PC-3 (cell line): ENCODE results near the gene ERO1B. TPM values are rescaled to one million over a fixed set of nuclear protein-coding genes. Genes with fewer than 3 reads are reported as not detected.

ENCODE experiments used
- ATAC-seq: fragments of 200-7000 bp; cut with Tn5 transposase; 2 replicates; pipeline ENCODE4 v1.9.1; 2020; ENCODE audit warnings: mild to moderate bottlenecking, moderate library complexity
- BruUV-seq: library from RNA; stranded (reverse); fragments of 400-500 nt; replicated peaks from 2 replicates; lab custom pipeline; 2021; lab: Mats Ljungman, UMichigan
- CTCF ChIA-PET: fragments of 300-600 bp; sonication (Branson Sonifier 250); formaldehyde crosslinking; loops from one replicate; lab custom pipeline; 2022; ENCODE audit warnings: antibody characterized with exemption; lab: Charles Lee
- POLR2A ChIA-PET: fragments of 300-600 bp; sonication (Branson Sonifier 250); formaldehyde crosslinking; loops from one replicate; lab custom pipeline; 2022; ENCODE audit warnings: antibody characterized with exemption; ENCODE audit not compliant: unreplicated experiment; lab: Charles Lee
- DNase-seq: peaks from one replicate; pipeline ENCODE4 v3.0.0-alpha.2; 2015
- H2AFZ ChIP-seq: fragments of 300-600 bp; sonication (generic); 2 replicates; pipeline ENCODE4 v1.6.0; 2016; ENCODE audit warnings: antibody characterized with exemption, low read length
- H3F3A ChIP-seq: fragments of 300-600 bp; sonication (generic); one replicate; pipeline ENCODE4 v1.6.0; 2017; ENCODE audit warnings: antibody characterized with exemption, low read length, control low read depth, mild to moderate bottlenecking; ENCODE audit not compliant: unreplicated experiment
- H3K27ac ChIP-seq: fragments of 300-600 bp; sonication (generic); 2 replicates; pipeline ENCODE4 v1.5.1; 2016; ENCODE audit warnings: mild to moderate bottlenecking, low read length
- H3K27me3 ChIP-seq: fragments of 300-600 bp; sonication (generic); 2 replicates; pipeline ENCODE4 v1.6.1; 2016; ENCODE audit warnings: low read length, mixed read lengths
- H3K36me3 ChIP-seq: fragments of 300-600 bp; sonication (generic); 2 replicates; pipeline ENCODE4 v1.6.1; 2016; ENCODE audit warnings: low read depth, mixed run types, low read length, mixed read lengths
- H3K4me1 ChIP-seq: fragments of 300-600 bp; sonication (generic); 2 replicates; pipeline ENCODE4 v1.5.1; 2016; ENCODE audit warnings: low read length; ENCODE audit not compliant: insufficient read depth
- H3K4me2 ChIP-seq: fragments of 300-600 bp; sonication (generic); 2 replicates; pipeline ENCODE4 v1.6.0; 2016; ENCODE audit warnings: low read length
- H3K4me3 ChIP-seq: fragments of 300-600 bp; sonication (generic); 2 replicates; pipeline ENCODE4 v1.5.1; 2016; ENCODE audit warnings: mild to moderate bottlenecking, low read length, mixed read lengths
- H3K79me2 ChIP-seq: fragments of 300-600 bp; sonication (generic); 2 replicates; pipeline ENCODE4 v1.6.1; 2017; ENCODE audit warnings: low read length, mixed read lengths
- H3K9ac ChIP-seq: fragments of 300-600 bp; sonication (generic); 2 replicates; pipeline ENCODE4 v1.6.0; 2016; ENCODE audit warnings: mild to moderate bottlenecking, low read length
- H3K9me2 ChIP-seq: fragments of 300-600 bp; sonication (generic); replicated peaks from 2 replicates; pipeline ENCODE4 v1.6.1; 2016; ENCODE audit warnings: mixed run types, low read length, mixed read lengths
- H3K9me3 ChIP-seq: fragments of 300-600 bp; sonication (generic); 2 replicates; pipeline ENCODE4 v1.6.1; 2016; ENCODE audit warnings: low read length, mixed read lengths
- H4K20me1 ChIP-seq: fragments of 300-600 bp; sonication (generic); 2 replicates; pipeline ENCODE4 v1.6.1; 2016; ENCODE audit warnings: low read length, mixed read lengths
- EZH2 ChIP-seq: fragments of 300-600 bp; sonication (generic); IDR thresholded peaks from one replicate; pipeline ENCODE4 v1.6.1; 2017; ENCODE audit warnings: antibody characterized with exemption, mild to moderate bottlenecking, low read length; ENCODE audit not compliant: unreplicated experiment
- EZH2phosphoT487 ChIP-seq: fragments of 300-600 bp; sonication (generic); IDR thresholded peaks from 2 replicates; pipeline ENCODE4 v1.6.1; 2018; ENCODE audit warnings: mild to moderate bottlenecking, antibody characterized with exemption, low read length, borderline replicate concordance
- intact Hi-C: fragments of 100-400 bp; cut with micrococcal nuclease; formaldehyde crosslinking; loops from 2 replicates; pipeline ENCODE4 v1.9.0; 2023
- total RNA-seq: library from RNA; depleted of rRNA; stranded (reverse); fragments of >200 nt; gene quantifications from 2 replicates; pipeline ENCODE4 v1.2.3, GENCODE V29; 2014
- TF ChIP-seq, protein P1 (sequence below): fragments of 300-600 bp; sonication (generic); conservative IDR thresholded peaks from 2 replicates; pipeline ENCODE4 v1.5.1; 2017; ENCODE audit warnings: antibody characterized with exemption, low read depth, mild to moderate bottlenecking, low read length

ERO1B gene
- total RNA-seq, 1 experiment from 2014 or later: 0.95 TPM

DNA sequence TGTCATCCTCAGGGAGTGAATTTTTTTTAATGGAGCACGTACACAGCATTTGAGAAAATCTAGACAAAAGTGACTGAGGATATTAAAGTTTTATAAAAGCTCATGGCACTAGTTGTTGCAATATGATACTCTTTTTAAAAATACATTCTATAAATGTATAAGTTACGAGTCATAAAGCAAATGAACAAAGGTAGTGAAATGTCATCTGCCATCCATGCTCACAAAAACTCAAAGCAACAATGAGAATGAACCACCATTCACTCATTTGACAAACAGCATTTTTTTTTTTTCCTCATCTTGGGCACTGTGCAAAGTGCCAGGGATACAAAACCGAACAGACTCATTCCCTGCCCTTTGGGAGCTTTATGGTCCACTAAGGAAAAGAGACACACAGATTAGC is 100.7 kb downstream of the ERO1B start:
- Histone ChIP-seq H3K27me3 (no peaks in the 10 kb centered on the region), H3K9me3 (no peaks in the 10 kb centered on the region), H3K4me2 (peak overlapping the region; percentile 36; the same call in 1 of the 2 replicates), H3K79me2 (no peaks in the 10 kb centered on the region), H3K36me3 (no peaks in the 10 kb centered on the region), H3F3A (no peaks in the 10 kb centered on the region), H2AFZ (no peak overlapping the region), H4K20me1 (no peaks in the 10 kb centered on the region), H3K4me3 (no peak overlapping the region), H3K9ac (no peak overlapping the region), H3K27ac (no peak overlapping the region), H3K9me2 (no peaks in the 10 kb centered on the region), H3K4me1 (peaks cover 14% of the 10 kb centered on the region)
- ATAC-seq (peak; percentile 74), DNase-seq (peak; percentile 58)
- no TSS peak for BruUV-seq
- TF ChIP-seq EZH2: no peak
- TF ChIP-seq EZH2phosphoT487: no peak
- TF ChIP-seq, protein P1, sequence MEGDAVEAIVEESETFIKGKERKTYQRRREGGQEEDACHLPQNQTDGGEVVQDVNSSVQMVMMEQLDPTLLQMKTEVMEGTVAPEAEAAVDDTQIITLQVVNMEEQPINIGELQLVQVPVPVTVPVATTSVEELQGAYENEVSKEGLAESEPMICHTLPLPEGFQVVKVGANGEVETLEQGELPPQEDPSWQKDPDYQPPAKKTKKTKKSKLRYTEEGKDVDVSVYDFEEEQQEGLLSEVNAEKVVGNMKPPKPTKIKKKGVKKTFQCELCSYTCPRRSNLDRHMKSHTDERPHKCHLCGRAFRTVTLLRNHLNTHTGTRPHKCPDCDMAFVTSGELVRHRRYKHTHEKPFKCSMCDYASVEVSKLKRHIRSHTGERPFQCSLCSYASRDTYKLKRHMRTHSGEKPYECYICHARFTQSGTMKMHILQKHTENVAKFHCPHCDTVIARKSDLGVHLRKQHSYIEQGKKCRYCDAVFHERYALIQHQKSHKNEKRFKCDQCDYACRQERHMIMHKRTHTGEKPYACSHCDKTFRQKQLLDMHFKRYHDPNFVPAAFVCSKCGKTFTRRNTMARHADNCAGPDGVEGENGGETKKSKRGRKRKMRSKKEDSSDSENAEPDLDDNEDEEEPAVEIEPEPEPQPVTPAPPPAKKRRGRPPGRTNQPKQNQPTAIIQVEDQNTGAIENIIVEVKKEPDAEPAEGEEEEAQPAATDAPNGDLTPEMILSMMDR: no peak
- intact Hi-C loops: loop anchor here (2.0 kb wide), 1 partner anchor 34 kb away; no protein-coding TSS in a partner anchor
- CTCF ChIA-PET: no interaction called here
- POLR2A ChIA-PET: no interaction called here

DNA sequence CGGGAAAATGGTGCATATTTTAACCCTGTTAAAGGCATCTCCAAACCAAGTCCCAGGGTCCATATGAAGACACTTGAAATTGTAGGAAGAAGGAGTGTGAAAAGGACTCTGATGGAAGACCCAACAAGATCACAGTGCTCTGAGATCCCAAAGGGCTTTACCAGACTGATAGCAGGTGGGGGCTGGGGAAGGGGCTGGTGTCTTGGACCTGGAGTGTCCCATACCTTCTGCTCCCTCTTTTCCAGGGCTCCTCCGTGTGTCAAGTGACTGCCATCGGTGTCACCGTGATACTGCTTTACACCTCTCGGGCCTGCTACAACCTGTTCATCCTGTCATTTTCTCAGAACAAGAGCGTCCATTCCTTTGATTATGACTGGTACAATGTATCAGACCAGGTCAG is 102.1 kb downstream of the ERO1B start:
- Histone ChIP-seq H3K9me2 (no peaks in the 10 kb centered on the region), H3K4me2 (no peak overlapping the region), H3K79me2 (no peaks in the 10 kb centered on the region), H3K27ac (no peak overlapping the region), H3K27me3 (no peaks in the 10 kb centered on the region), H3F3A (no peaks in the 10 kb centered on the region), H3K4me1 (peaks cover 14% of the 10 kb centered on the region), H4K20me1 (no peaks in the 10 kb centered on the region), H3K9me3 (no peaks in the 10 kb centered on the region), H3K4me3 (no peak overlapping the region), H2AFZ (no peak overlapping the region), H3K9ac (no peak overlapping the region), H3K36me3 (no peaks in the 10 kb centered on the region)
- DNase-seq: no peak
- ChIA-PET POLR2A (no interaction called here), CTCF (no interaction called here)
- ATAC-seq: no peak
- no TSS peak for BruUV-seq
- TF ChIP-seq EZH2phosphoT487 (no peak), EZH2 (no peak)
- TF ChIP-seq, protein P1: no peak
- intact Hi-C loops: loop anchor here (2.0 kb wide), 1 partner anchor 35 kb away; no protein-coding TSS in a partner anchor

DNA sequence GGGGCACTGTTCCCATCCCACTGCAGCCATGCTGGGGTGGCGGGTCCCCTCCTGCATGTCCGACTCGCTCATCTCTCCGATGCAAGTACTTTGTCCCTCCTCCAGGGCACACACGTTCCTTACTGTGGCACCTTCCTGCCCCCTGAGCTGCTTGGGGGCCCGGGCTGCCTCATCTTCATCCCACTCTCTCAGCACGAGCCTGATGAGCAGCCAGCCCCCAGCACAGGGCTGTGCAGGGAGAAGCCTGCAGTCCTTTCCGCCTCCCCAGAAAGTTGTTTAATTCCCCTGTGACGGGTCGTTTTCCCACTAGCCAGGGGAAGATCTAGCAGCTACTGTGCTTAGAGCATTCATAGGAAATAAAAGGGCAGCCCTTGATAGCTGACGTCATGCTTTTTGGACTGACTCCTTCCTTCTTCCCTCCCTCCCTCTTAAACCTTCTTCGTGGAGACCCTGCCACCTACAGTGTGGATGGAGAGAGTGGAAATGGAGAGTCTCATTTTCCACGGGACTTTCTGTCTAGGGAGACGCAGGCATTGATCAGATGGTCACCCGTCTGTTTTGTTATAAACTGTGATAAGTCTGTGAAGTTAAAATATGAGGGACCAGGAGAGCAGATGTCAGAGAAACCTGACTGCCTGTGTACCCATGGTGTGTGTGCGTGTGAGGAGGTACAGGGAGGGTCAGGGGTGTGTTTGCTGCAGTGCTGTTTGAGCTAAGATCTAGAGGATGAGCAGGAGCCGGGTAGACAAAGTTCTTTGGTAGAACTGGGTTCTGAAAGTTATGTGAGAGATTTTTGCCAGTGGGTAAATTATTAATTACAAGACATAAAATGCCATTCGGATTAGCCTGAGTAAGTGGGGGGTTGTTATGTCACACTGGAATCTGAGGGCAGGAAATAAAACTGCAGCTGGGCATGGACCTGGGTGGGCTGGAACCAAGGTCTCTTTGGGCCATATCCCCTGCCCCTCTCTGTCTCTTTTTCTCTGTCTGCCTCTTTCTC is 105.1 kb downstream of the ERO1B start:
- H3F3A ChIP-seq: no peaks in the 10 kb centered on the region
- no peaks in the 10 kb centered on the region for H4K20me1 ChIP-seq
- no peak overlapping the region for H3K4me2 ChIP-seq
- no peaks in the 10 kb centered on the region for H3K9me3 ChIP-seq
- H3K79me2 ChIP-seq: no peaks in the 10 kb centered on the region
- intact Hi-C loops: no loop called here
- no peak for TF ChIP-seq EZH2
- TF ChIP-seq EZH2phosphoT487: no peak
- TF ChIP-seq, protein P1: no peak
- ChIA-PET POLR2A (no interaction called here), CTCF (no interaction called here)
- no peak overlapping the region for H3K9ac ChIP-seq
- no TSS peak for BruUV-seq
- no peak overlapping the region for H3K27ac ChIP-seq
- H3K27me3 ChIP-seq: no peaks in the 10 kb centered on the region
- no peaks in the 10 kb centered on the region for H3K36me3 ChIP-seq
- H2AFZ ChIP-seq: no peak overlapping the region
- DNase-seq: no peak
- H3K4me3 ChIP-seq: no peak overlapping the region
- peaks cover 14% of the 10 kb centered on the region for H3K4me1 ChIP-seq
- H3K9me2 ChIP-seq: no peaks in the 10 kb centered on the region
- ATAC-seq: no peak
